Ammon's horn (tissue), 1 donor: ENCODE results near the gene IVNS1ABP.
A peak's percentile ranks its signal among the peaks of the same experiment; 100 is the strongest.
"Not testable (repeated sequence)": the region's sequence is repeated elsewhere in the genome, so short reads cannot be mapped to it uniquely, and the experiment has no call there.

Source experiments
- DNase-seq: peaks from one replicate; pipeline ENCODE4 v3.0.0-alpha.2; 2016; ENCODE audit warnings: low spot score

The IVNS1ABP gene

DNA sequence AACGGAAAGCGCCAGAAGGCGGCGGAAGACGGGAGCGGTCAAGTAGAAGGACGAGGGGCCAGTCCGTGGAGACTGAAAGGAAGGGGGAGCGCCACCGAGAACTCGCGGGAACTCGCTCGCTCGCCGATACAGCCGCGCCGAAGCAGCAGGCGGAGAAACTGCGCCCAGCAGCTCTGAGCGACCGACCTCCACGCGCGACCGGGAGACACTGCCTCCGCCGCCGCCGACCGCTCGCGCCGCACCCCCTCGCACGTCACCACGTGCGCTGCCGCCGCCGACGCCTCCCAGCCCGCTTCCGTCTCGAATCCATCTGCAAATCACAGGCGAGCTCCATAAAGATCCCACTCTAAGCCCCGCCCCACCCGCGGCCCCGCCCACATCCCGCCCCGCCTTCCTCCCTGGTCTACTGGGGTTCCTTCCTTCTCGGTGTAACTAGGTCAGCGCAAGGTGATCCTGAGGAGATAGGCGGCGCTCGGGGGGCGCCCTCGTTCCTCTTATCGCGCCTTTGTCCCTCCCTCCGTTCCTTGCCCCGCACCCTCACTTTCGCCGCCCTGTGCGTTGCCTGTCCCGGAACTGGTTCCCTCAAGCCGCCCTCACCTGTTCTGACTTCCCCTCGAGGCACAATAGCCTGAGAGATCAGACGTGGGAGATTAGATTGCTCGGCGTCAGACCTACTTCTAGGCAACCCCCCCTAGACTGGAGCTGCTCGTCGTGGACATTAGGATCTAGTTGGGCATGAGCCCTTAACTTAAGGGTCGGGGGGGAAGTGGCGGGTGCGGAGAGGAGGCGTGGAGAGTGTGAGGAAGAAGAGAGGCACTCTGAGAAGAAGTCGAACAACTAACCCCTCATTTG lies at the start of gene IVNS1ABP:
Gene IVNS1ABP (minus strand): TSS at position 210 of the 852 bp plus-strand sequence. CDS start 7,750 bp downstream, outside the sequence.
- DNase-seq = peak; percentile 99

- no peak for DNase-seq
Observed at GRCh38 chr1:185365951-185366350, 48.9 kb upstream of the IVNS1ABP start.

DNA sequence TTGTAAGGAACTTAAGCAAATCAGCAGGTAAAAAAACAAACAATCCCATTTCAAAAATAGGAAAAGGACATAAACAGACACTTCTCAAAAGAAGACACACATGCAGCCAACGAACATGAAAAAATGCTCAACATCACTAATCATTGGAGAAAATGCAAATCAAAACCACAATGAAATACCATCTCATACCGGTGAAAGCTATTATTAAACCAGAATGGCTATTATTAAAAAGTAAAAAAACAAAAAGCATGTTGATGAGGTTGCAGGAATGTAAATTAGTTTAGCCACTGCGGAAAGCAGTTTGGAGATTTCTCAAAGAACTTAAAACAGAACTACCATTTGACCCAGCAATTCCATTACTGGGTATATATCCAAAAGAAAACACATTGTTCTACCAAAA lies 47.5 kb upstream of the IVNS1ABP start:
- DNase-seq = not testable (repeated sequence)

DNA sequence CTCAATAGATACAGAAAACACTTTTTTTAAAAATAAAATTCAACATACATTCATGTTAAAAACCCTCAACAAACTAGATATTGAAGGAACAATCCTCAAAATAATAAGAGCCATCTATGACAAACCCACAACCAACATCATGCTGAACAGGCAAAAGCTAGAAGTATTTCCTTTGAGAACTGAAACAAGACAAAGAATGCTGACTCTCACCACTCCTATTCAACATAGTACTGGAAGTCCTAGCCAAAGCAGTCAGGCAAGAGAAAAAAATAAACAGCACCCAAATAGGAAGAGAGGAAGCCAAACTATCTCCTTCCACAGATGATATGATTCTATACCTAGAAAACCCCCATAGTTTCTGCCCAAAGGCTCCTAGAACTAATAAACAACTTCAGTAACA lies 46.2 kb upstream of the IVNS1ABP start:
- no peak for DNase-seq

GRCh38 chr1:185360714-185361113 lies 43.7 kb upstream of the IVNS1ABP start:
- DNase-seq = no peak

DNA sequence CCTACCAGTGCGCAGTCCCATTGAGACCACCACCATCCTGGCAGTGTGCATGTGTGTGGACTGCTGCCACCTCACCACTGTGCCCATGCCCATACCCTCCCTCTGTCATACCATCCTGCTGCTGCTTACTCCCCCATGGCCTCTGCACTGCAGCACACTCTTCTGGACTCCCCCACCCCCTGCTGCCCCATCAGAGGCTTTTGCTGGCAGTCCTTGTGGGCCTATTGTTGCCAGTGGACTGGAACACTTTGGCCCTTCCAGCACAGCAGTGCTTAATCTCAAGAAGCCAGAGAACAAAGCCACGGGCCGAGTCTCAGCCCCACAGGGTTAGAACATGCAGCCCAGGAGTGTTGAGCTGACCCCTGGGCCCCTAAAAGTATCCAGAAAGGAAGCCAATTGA lies 41.9 kb upstream of the IVNS1ABP start:
- no peak for DNase-seq

DNA sequence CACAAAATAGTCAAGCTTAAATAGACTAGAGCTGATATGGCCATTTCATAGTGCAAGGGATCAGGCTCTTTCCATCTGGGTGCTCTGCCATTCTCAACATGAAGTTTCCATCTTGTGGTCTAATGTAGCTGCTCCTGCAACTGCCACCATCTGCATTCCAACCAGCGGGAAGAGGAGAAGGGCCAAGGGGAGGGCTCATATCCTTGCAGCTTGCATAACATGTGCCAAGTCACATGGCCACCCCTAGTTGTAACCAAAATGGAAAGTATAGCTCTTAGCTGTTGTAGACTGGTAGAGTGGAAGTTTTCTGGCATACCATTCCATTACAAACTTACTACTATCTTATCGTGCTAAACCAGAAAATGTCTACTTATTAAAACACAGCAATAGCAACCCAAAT lies 38.9 kb upstream of the IVNS1ABP start:
- no peak for DNase-seq

GRCh38 chr1:185353124-185353523 lies 36.1 kb upstream of the IVNS1ABP start:
- no peak for DNase-seq

GRCh38 chr1:185351734-185352466 lies 34.9 kb upstream of the IVNS1ABP start:
- DNase-seq = no peak

GRCh38 chr1:185350027-185350442 lies 33.0 kb upstream of the IVNS1ABP start:
- DNase-seq = no peak

DNA sequence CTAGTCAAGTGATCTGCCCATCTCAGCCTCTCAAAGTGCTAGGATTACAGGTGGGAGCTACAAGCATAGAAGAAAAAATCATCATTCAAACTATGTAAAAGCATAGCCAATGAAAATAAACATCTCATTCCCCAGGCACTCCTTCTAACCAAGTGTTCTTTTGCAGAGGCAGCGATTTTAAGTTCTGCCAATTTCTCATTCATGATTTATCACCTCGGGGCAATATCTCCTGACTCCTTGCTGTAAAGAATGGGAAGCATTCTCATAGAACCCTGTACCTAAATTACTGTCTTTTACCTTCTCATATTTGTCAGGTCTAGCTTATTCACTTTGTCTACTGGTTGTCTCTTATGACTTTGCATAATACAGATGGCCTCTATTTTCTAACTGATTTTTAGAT lies 32.5 kb upstream of the IVNS1ABP start:
- no peak for DNase-seq

DNA sequence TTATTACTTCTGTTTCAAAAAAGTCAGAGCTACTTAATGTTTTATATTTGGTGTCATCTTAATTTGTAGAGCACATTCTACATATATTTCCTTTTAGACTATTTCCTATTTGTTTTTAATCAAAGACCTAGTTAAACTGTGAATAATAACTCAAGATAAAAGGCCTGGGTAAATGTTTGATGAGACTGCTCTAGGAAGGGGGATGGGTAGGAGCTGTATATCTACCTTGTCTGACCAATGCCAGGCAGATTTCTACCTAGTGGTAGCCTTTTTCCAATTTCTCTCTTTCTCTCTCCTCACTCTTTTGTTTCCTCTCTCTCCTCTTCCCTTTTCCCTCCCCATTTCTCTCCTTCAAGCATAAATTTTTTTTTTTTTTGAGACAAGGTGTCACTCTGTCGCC lies 31.9 kb upstream of the IVNS1ABP start:
- no peak for DNase-seq

DNA sequence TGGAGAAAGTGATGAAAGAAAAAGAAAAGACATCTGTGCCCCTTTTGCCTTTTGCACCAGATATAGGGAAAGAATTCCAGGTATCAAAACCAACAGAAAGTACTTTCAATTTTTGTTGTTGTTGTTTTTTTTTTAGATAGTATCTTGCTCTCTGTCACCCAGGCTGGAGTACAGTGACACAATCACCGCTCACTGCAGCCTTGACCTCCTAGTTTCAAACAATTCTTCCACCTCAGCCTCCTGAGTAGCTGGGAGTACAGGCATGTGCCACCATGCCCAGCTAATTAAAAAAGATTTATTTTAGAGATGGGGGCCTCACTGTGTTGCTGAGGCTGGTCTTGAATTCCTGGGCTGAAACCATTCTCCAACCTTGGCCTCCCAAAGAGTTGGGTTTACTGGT lies 31.3 kb upstream of the IVNS1ABP start:
- DNase-seq = no peak

DNA sequence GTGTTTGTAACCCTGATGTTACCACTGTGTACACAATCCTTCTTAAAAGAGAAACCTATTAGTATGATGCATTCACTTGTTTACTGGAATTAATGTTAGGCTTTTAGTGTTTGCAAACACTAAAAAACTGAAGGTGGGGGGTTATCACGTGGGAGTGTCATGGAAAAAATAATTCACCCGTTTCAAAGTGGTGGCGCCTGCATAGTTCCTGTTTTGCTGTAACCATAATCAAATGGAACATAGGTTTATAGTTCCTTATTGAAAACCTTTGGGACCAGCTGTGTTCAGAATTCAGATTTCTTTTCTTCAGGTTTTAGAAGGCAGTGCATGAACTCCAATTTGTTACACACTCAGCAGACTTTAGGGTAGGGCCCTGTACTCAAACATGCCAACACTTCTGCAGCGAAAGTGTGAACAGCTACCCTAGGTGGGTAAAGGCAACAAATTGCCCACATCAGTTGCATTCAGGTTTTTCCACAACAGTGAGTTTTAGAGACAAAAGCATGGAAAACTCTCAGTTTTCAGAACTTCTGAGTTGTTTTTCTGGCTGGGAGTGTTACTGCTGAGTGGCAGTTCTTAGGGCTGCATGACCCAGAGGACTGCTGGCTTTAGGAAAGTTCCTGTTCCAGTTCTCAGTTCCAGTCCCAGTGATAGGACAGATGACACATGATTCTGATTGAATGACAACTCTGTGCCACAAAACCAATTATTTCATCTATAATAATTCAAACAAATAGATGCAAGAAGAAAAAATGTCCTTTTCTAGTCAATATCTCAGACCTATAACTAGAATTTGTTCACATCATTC lies 29.1 kb upstream of the IVNS1ABP start:
- peak; percentile 35 for DNase-seq

GRCh38 chr1:185343306-185343705 lies 26.3 kb upstream of the IVNS1ABP start:
- DNase-seq = peak; percentile 76

GRCh38 chr1:185342672-185343259 lies 25.7 kb upstream of the IVNS1ABP start:
- DNase-seq = no peak

GRCh38 chr1:185342017-185342416 lies 25.0 kb upstream of the IVNS1ABP start:
- no peak for DNase-seq

GRCh38 chr1:185341196-185341781 lies 24.2 kb upstream of the IVNS1ABP start:
- DNase-seq = no peak

- peak; percentile 67 for DNase-seq
Observed at GRCh38 chr1:185338719-185339622, 21.9 kb upstream of the IVNS1ABP start.

- DNase-seq = no peak
Observed at GRCh38 chr1:185337246-185337645, 20.2 kb upstream of the IVNS1ABP start.

DNA sequence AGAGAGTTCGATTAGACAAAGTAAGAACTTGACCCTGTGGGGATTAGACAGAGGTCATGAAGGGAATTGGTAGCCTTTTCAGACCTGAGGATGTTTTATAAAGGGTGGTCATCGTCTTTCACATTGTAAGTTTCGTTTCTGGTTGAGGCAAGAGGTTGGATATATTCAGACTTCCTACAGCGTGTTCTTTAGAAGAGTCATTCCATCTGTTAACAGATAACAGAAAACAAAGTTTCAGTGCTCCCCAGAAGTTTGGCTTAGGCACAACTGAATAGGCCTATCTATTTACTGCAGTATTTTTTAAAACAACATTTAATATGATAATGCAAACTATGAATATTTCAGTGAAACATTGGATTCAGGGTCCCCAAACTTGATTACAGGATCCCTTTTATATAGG lies 17.1 kb upstream of the IVNS1ABP start:
- no peak for DNase-seq
